Spinal cord (tissue), 10 donors: ENCODE data around the gene GOLGA6A. TPM values are rescaled to one million over a fixed set of nuclear protein-coding genes. Genes with fewer than 3 reads are reported as not detected.
"Not testable (repeated sequence)": the region's sequence is repeated elsewhere in the genome, so short reads cannot be mapped to it uniquely, and the experiment has no call there.

Experiments
- DNase-seq, 6 donors: peaks; one replicate each; pipeline versions ENCODE4 v3.0.0 to v3.0.0-alpha.2; 2013 to 2015; ENCODE audit warnings: low spot score in 6 of 6, low read depth in 4 of 6
- H3K27ac ChIP-seq: one replicate; pipeline ENCODE4 v1.5.1; 2013; ENCODE audit warnings: low read depth, low read length, control low read depth
- H3K27me3 ChIP-seq: one replicate; pipeline ENCODE4 v1.6.1; 2013; ENCODE audit warnings: low read length; ENCODE audit not compliant: control insufficient read depth, insufficient read depth
- H3K36me3 ChIP-seq: one replicate; pipeline ENCODE4 v1.6.1; 2013; ENCODE audit warnings: low read length; ENCODE audit not compliant: control insufficient read depth, insufficient read depth
- H3K4me1 ChIP-seq: one replicate; pipeline ENCODE4 v1.6.1; 2013; ENCODE audit warnings: low read length; ENCODE audit not compliant: control insufficient read depth, insufficient read depth
- H3K4me3 ChIP-seq: one replicate; pipeline ENCODE4 v1.5.1; 2013; ENCODE audit warnings: low read depth, low read length, control low read depth
- H3K9me3 ChIP-seq: one replicate; pipeline ENCODE4 v1.6.1; 2013; ENCODE audit warnings: low read length; ENCODE audit not compliant: control insufficient read depth, insufficient read depth
- WGBS: methylation state at CpG from one replicate; pipeline ENCODE4 v1.1.5; 2013; ENCODE audit warnings: missing lambda C conversion rate; ENCODE audit not compliant: insufficient coverage; 5-methylcytosine and 5-hydroxymethylcytosine counted together
- polyA plus RNA-seq, 2 donors: library from polyadenylated mRNA; unstranded; fragments of 120-200 nt; gene quantifications; one replicate each; pipeline ENCODE4 v1.2.1, GENCODE V29; 2013; ENCODE audit not compliant: insufficient read length in 2 of 2
- total RNA-seq, 2 donors: library from RNA; depleted of rRNA in 1 of 2; stranded (reverse); fragments of 120-200 nt in 1 of 2; fragments of >200 nt in 1 of 2; gene quantifications; one replicate each; pipeline versions ENCODE4 v1.2.3 to v1.2.4, GENCODE V29; 2013 to 2014
- donor health status: healthy.

Gene GOLGA6A
- total and polyA plus RNA-seq, 4 donors, result 0.21 to 0.59 (median 0.28) TPM; not detected in 1

GRCh38 chr15:74071645-74072044 is 10.7 kb downstream of the GOLGA6A start:
- H3K9me3 ChIP-seq, H3K27me3 ChIP-seq, H3K4me1 ChIP-seq, DNase-seq, H3K36me3 ChIP-seq, H3K27ac ChIP-seq, H3K4me3 ChIP-seq: not testable (repeated sequence)
- WGBS, result 80% methylated on average over 1 of the region's 6 CpGs

- H3K36me3 ChIP-seq, H3K4me1 ChIP-seq, H3K27ac ChIP-seq, H3K9me3 ChIP-seq, DNase-seq, H3K27me3 ChIP-seq, H3K4me3 ChIP-seq: not testable (repeated sequence)
- no CpG with 5 or more reads among the region's 13 CpGs for WGBS
Measured at GRCh38 chr15:74065684-74066411, 16.5 kb downstream of the GOLGA6A start.

GRCh38 chr15:74064822-74065221 is 17.5 kb downstream of the GOLGA6A start:
- not testable (repeated sequence) for DNase-seq

GRCh38 chr15:74064183-74064582 is 18.2 kb downstream of the GOLGA6A start:
- H3K36me3 ChIP-seq, H3K4me3 ChIP-seq, H3K9me3 ChIP-seq, H3K27me3 ChIP-seq, H3K27ac ChIP-seq, DNase-seq, H3K4me1 ChIP-seq: not testable (repeated sequence)
- 93% methylated on average over 3 of the region's 3 CpGs for WGBS

More at GRCh38 chr15:74064822-74065221, 17.5 kb downstream of the GOLGA6A start:
- H3K27me3 ChIP-seq, H3K4me3 ChIP-seq, H3K9me3 ChIP-seq, H3K4me1 ChIP-seq, H3K36me3 ChIP-seq, H3K27ac ChIP-seq: not testable (repeated sequence)
- 83% methylated on average over 3 of the region's 8 CpGs for WGBS

DNA sequence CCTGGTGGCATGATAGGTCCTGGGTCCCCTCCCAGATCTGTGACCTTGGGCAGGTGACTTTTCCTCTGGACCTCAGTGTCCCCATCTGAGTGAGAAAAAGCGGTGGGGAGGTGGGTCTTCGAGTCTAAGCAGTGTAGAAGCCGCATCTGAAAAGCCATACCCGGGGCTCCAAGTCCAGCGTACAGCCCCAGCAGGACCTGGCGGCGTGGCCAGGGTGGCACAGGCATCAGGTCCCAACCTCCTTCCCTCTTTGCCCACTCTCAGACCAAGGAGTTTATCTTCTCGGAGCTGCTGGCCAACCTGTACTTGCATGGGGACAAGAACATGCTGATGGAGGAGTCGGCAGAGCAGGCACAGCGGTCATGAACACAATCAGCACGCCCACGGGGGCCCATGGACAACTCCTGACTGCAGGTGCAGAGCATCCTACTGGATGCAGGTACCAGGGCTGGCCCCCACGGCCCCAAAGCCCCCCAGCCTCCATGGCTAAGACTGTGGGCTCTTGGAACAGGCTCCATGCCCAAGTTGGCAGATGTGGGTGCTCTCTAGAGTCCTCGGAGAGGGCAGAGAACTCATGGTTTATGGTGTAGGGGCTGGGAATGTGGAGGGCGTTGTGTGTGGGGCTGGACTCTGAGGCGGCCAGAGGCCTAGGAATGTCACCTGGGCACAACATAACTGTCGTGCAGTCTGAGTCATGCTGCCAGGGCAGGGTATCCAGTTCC is 18.8 kb downstream of the GOLGA6A start:
- not testable (repeated sequence) for DNase-seq, H3K9me3 ChIP-seq, H3K4me1 ChIP-seq, H3K4me3 ChIP-seq, H3K36me3 ChIP-seq, H3K27ac ChIP-seq, H3K27me3 ChIP-seq
- WGBS, result 95% methylated on average over 5 of the region's 17 CpGs

DNA sequence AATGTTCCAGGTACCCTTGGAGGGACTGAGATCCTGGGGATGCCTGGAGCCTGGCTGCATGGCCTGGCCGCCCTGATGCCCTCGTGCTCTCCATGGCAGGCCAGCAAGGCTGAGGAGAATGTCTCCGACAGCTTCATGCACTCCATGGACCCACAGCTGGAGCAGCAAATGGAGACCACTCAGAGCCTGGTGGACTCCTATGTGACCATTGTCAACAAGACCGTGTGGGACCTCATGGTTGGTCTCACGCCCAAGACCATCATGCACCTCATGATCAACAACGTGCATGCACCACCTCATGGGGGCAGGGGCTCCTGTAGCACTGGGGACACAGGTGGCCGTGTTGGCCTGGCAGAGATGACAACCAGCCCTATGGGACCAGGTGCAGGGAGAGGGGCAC is 19.7 kb downstream of the GOLGA6A start:
- Histone ChIP-seq H3K27ac (no peak overlapping the region), H3K36me3 (no peaks in the 10 kb centered on the region), H3K4me1 (no peaks in the 10 kb centered on the region), H3K9me3 (no peaks in the 10 kb centered on the region), H3K27me3 (no peaks in the 10 kb centered on the region), H3K4me3 (no peak overlapping the region)
- no peak for DNase-seq
- 87% methylated on average over 6 of the region's 7 CpGs for WGBS

DNA sequence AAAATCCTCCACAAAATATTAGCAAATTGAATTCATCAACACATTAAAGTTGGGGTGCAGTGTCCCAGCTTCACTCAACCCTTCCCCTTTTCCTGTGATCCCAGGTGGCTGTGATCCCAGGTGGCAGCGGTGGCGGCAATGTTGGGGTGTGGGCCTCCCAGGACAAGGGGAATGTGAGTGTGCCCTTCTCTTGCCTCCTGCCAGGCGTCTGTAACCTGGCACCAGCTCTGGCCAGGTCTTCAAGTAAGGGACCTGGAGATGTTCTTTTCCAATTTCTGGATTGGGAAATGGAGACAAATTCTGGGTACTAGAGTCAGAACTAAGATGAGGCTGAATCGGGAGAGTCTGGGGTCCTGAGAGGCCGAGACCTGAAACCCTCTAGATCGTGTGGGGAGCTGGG is 20.1 kb downstream of the GOLGA6A start:
- Histone ChIP-seq H3K9me3 (no peaks in the 10 kb centered on the region), H3K4me3 (no peak overlapping the region), H3K27me3 (no peaks in the 10 kb centered on the region), H3K4me1 (no peaks in the 10 kb centered on the region), H3K36me3 (no peaks in the 10 kb centered on the region), H3K27ac (no peak overlapping the region)
- 93% methylated on average over 6 of the region's 6 CpGs for WGBS
- DNase-seq, result no peak

DNA sequence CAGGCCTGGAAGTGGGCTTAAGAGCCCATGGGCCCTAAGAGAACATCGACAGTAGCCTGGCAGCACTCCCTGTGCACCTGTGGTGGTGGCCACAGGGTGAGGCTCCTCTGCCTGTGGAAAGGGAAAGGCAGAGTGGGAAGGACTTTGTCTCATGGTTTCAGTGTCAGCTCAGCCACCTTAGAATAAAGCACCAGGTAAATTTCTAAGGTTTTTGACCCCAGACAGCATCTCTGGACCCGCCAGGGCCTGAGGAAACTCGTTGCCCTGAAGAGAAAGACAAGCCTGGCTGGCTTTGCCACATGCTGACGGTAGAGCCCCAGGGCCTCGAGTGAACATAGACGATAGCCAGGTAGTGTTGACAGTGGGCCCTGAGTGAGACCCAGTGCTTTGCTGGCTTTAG is 22.1 kb downstream of the GOLGA6A start:
- Histone ChIP-seq H3K36me3 (no peaks in the 10 kb centered on the region), H3K27ac (no peak overlapping the region), H3K4me1 (no peaks in the 10 kb centered on the region), H3K4me3 (no peak overlapping the region), H3K27me3 (no peaks in the 10 kb centered on the region), H3K9me3 (no peaks in the 10 kb centered on the region)
- DNase-seq, result no peak
- WGBS, result 85% methylated on average over 4 of the region's 6 CpGs

DNA sequence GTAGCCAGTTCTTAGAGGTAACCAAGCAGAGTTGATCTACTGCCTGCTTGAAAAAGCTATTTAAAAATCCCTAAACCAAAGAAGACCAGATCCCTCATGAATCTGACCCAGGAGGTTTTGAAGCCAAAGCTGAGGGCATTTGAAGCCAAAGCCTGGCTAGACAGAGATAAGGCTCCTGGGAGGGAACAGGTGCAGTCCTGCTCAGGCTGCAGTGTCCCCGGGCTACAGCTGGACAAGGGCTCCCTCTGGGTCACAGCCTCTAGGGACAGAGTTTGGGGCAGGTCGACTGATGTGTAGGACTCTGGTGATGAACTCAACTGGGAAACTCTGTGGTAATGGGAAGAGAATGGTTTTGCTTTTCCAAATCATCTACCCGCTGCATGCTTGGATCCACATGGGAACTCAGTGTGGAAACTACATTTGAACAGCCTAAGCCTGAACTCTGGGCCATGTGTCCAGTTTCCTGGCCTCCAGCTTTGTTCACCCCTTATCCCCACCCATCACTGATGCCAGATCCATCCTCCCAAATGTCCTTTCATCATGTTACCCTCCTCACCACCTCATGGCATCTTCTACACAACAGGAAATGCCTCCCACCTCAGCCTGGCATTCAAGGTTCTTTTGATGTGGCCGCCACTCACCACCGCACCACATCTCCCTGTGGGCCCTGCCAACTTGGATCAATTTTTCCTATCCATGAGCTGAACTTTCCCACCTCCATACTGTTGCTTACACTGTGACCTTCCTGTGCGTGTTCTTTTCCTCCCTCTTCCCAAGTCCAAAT is 23.1 kb downstream of the GOLGA6A start:
- H3K9me3 ChIP-seq, H3K27me3 ChIP-seq, H3K4me3 ChIP-seq, H3K4me1 ChIP-seq, DNase-seq, H3K36me3 ChIP-seq, H3K27ac ChIP-seq: not testable (repeated sequence)
- whole genome bisulfite sequencing, result 82% methylated on average over 5 of the region's 6 CpGs
